ENCODE results near the gene PDE6H. TPM values are rescaled to one million over a fixed set of nuclear protein-coding genes. Genes with fewer than 3 reads are reported as not detected.

Gene PDE6H
- total RNA-seq, 1 donor from 2014 or later = not detected

- Mint-ChIP-seq H3K4me3 (ENCODE audit: unreplicated experiment) (no peak overlapping the region), H3K4me1 (ENCODE audit: low read depth, unreplicated experiment) (peaks cover 4% of the 10 kb centered on the region)
Observed at GRCh38 chr12:14936224-14936861, 36.5 kb upstream of the PDE6H start.

GRCh38 chr12:14937014-14937413 lies 35.8 kb upstream of the PDE6H start:
- Mint-ChIP-seq H3K27me3 (ENCODE audit: unreplicated experiment) (no peaks in the 10 kb centered on the region), H3K36me3 (ENCODE audit: unreplicated experiment) (no peaks in the 10 kb centered on the region), H3K9me3 (ENCODE audit: unreplicated experiment) (no peaks in the 10 kb centered on the region), H3K4me3 (ENCODE audit: unreplicated experiment) (no peak overlapping the region), H3K27ac (ENCODE audit: unreplicated experiment) (no peak overlapping the region), H3K4me1 (ENCODE audit: low read depth, unreplicated experiment) (peaks cover 4% of the 10 kb centered on the region)
- DNase-seq = no peak
- TF ChIP-seq CTCF (IDR thresholded peaks at IDR 0.05; ENCODE audit: partially characterized antibody, unreplicated experiment) = no peak

More at GRCh38 chr12:14936224-14936861, 36.5 kb upstream of the PDE6H start:
- H3K9me3 Mint-ChIP-seq (ENCODE audit: unreplicated experiment) = no peaks in the 10 kb centered on the region
- TF ChIP-seq CTCF (IDR thresholded peaks at IDR 0.05; ENCODE audit: partially characterized antibody, unreplicated experiment) = peak; percentile 8
- peak; percentile 67 for DNase-seq
- H3K27ac Mint-ChIP-seq (ENCODE audit: unreplicated experiment) = no peak overlapping the region
- no peaks in the 10 kb centered on the region for H3K36me3 Mint-ChIP-seq (ENCODE audit: unreplicated experiment)
- H3K27me3 Mint-ChIP-seq (ENCODE audit: unreplicated experiment) = no peaks in the 10 kb centered on the region

GRCh38 chr12:14937689-14938088 lies 35.2 kb upstream of the PDE6H start:
- peaks cover 4% of the 10 kb centered on the region for H3K4me1 Mint-ChIP-seq (ENCODE audit: low read depth, unreplicated experiment)
- no peaks in the 10 kb centered on the region for H3K9me3 Mint-ChIP-seq (ENCODE audit: unreplicated experiment)
- H3K27me3 Mint-ChIP-seq (ENCODE audit: unreplicated experiment) = no peaks in the 10 kb centered on the region
- no peak overlapping the region for H3K27ac Mint-ChIP-seq (ENCODE audit: unreplicated experiment)
- H3K4me3 Mint-ChIP-seq (ENCODE audit: unreplicated experiment) = no peak overlapping the region
- H3K36me3 Mint-ChIP-seq (ENCODE audit: unreplicated experiment) = no peaks in the 10 kb centered on the region
- TF ChIP-seq CTCF (IDR thresholded peaks at IDR 0.05; ENCODE audit: partially characterized antibody, unreplicated experiment) = no peak
- no peak for DNase-seq

GRCh38 chr12:14938301-14938700 lies 34.5 kb upstream of the PDE6H start, which contains the start of gene ERP27:
TSS of gene ERP27 (minus strand) at chr12:14938537. CDS start at chr12:14938508, 29 bp downstream.
- DNase-seq = no peak
- TF ChIP-seq CTCF (IDR thresholded peaks at IDR 0.05; ENCODE audit: partially characterized antibody, unreplicated experiment) = no peak
- no peak within 1 kb of the TSS for H3K4me3 Mint-ChIP-seq (ENCODE audit: unreplicated experiment)
- no peaks in the 10 kb centered on the region for H3K9me3 Mint-ChIP-seq (ENCODE audit: unreplicated experiment)
- H3K4me1 Mint-ChIP-seq (ENCODE audit: low read depth, unreplicated experiment) = peaks cover 4% of the 10 kb centered on the region
- no peaks in the 10 kb centered on the region for H3K36me3 Mint-ChIP-seq (ENCODE audit: unreplicated experiment)
- H3K27me3 Mint-ChIP-seq (ENCODE audit: unreplicated experiment) = no peaks in the 10 kb centered on the region
- no peak within 1 kb of the TSS for H3K27ac Mint-ChIP-seq (ENCODE audit: unreplicated experiment)

GRCh38 chr12:14941369-14941768 lies 31.5 kb upstream of the PDE6H start:
- no peak overlapping the region for H3K27ac Mint-ChIP-seq (ENCODE audit: unreplicated experiment)
- peaks cover 4% of the 10 kb centered on the region for H3K4me1 Mint-ChIP-seq (ENCODE audit: low read depth, unreplicated experiment)
- H3K9me3 Mint-ChIP-seq (ENCODE audit: unreplicated experiment) = peaks cover 2% of the 10 kb centered on the region
- TF ChIP-seq CTCF (IDR thresholded peaks at IDR 0.05; ENCODE audit: partially characterized antibody, unreplicated experiment) = no peak
- no peaks in the 10 kb centered on the region for H3K27me3 Mint-ChIP-seq (ENCODE audit: unreplicated experiment)
- no peak overlapping the region for H3K4me3 Mint-ChIP-seq (ENCODE audit: unreplicated experiment)
- DNase-seq = no peak
- no peaks in the 10 kb centered on the region for H3K36me3 Mint-ChIP-seq (ENCODE audit: unreplicated experiment)

Data from glutamatergic neuron (in vitro differentiated cells).